GM12878 (cell line): ENCODE results near the gene ZNF618. TPM values are rescaled to one million over a fixed set of nuclear protein-coding genes. Genes with fewer than 3 reads are reported as not detected.

Experiments
- ATAC-seq: fragments of 200-7000 bp; cut with Tn5 transposase; 3 replicates; pipeline ENCODE4 v1.9.1; 2020; ENCODE audit warnings: mild to moderate bottlenecking, moderate library complexity
- BruUV-seq: library from RNA; stranded (reverse); fragments of 400-500 nt; replicated peaks from 2 replicates; lab custom pipeline; 2021; lab: Mats Ljungman, UMichigan
- CTCF ChIA-PET: fragments of 300-600 bp; sonication (Branson Sonifier 250); formaldehyde crosslinking; extraction: SDS; loops from one replicate; lab custom pipeline; 2021; ENCODE audit warnings: inconsistent platforms; lab: Yijun Ruan, JAX
- POLR2A ChIA-PET: fragments of 350-600 bp; formaldehyde crosslinking; extraction: SDS; loops from one replicate; lab custom pipeline; 2021; ENCODE audit warnings: inconsistent platforms; lab: Charles Lee
- RAD21 ChIA-PET: fragments of 300-600 bp; sonication (Branson Sonifier 250); formaldehyde crosslinking; loops from one replicate; lab custom pipeline; 2023; ENCODE audit warnings: antibody characterized with exemption; ENCODE audit not compliant: unreplicated experiment; lab: Charles Lee
- SMC1A ChIA-PET: fragments of 300-600 bp; sonication (Branson Sonifier 250); formaldehyde crosslinking; loops from one replicate; lab custom pipeline; 2023; ENCODE audit not compliant: unreplicated experiment, uncharacterized antibody; lab: Charles Lee
- DNase-seq: peaks from one replicate; pipeline ENCODE4 v3.0.0-alpha.2; 2011; ENCODE audit warnings: low read depth, low spot score
- FAIRE-seq: peaks from 3 replicates; lab custom pipeline; 2011; peaks lifted over from hg19 to GRCh38; lab: Jason Lieb, UNC
- H2AFZ ChIP-seq: 2 replicates; pipeline ENCODE4 v1.6.0; 2011; ENCODE audit warnings: low read depth, low read length, control low read depth; ENCODE audit not compliant: control insufficient read depth
- H3K27ac ChIP-seq: 2 replicates; pipeline ENCODE4 v1.5.1; 2011; ENCODE audit warnings: control low read depth; ENCODE audit not compliant: control insufficient read depth, insufficient read depth
- H3K27me3 ChIP-seq, 2 experiments: replicated peaks in 1 of 2; 2 replicates each; pipeline versions ENCODE4 v1.6.0 to v1.6.1; 2011; ENCODE audit warnings: low read length in 1 of 2; ENCODE audit not compliant: control insufficient read depth in 2 of 2, insufficient read depth in 2 of 2
- H3K36me3 ChIP-seq, 2 experiments: 2 replicates each; pipeline ENCODE4 v1.5.1; 2011; ENCODE audit warnings: low read length in 1 of 2; ENCODE audit not compliant: control insufficient read depth in 2 of 2, insufficient read depth in 2 of 2
- H3K4me1 ChIP-seq: 2 replicates; pipeline ENCODE4 v1.6.1; 2011; ENCODE audit warnings: mild to moderate bottlenecking, low read length, moderate library complexity, mixed read lengths; ENCODE audit not compliant: control insufficient read depth, insufficient read depth
- H3K4me2 ChIP-seq: 2 replicates; pipeline ENCODE4 v1.6.0; 2011; ENCODE audit warnings: control low read depth; ENCODE audit not compliant: control insufficient read depth, insufficient read depth
- H3K4me3 ChIP-seq: fragments of 200-600 bp; sonication (generic); 2 replicates; pipeline ENCODE4 v1.5.1; 2016
- H3K79me2 ChIP-seq: 2 replicates; pipeline ENCODE4 v1.6.0; 2011; ENCODE audit warnings: low read length; ENCODE audit not compliant: control insufficient read depth, insufficient read depth
- H3K9ac ChIP-seq: 2 replicates; pipeline ENCODE4 v1.8.0; 2011; ENCODE audit warnings: low read length, control low read depth, mixed read lengths; ENCODE audit not compliant: control insufficient read depth, insufficient read depth
- H3K9me3 ChIP-seq: replicated peaks from 3 replicates; pipeline ENCODE4 v1.5.1; 2011; ENCODE audit warnings: mild to moderate bottlenecking, low read length; ENCODE audit not compliant: control insufficient read depth, insufficient read depth
- H4K20me1 ChIP-seq: 2 replicates; pipeline ENCODE4 v1.6.0; 2011; ENCODE audit not compliant: control insufficient read depth, insufficient read depth
- BACH1 ChIP-seq: fragments of 450-650 bp; IDR thresholded peaks from 2 replicates; pipeline ENCODE4 v1.6.1; 2017; ENCODE audit warnings: mild to moderate bottlenecking, borderline replicate concordance
- BCL11A ChIP-seq: IDR thresholded peaks from 2 replicates; pipeline ENCODE4 v1.6.1; 2011; ENCODE audit warnings: low read depth, low read length
- ESRRA ChIP-seq: IDR thresholded peaks from 2 replicates; pipeline ENCODE4 v1.6.1; 2012; ENCODE audit warnings: mild to moderate bottlenecking, low read length, improper control_type of control experiment
- FOXK2 ChIP-seq: fragments of 450-650 bp; IDR thresholded peaks from 2 replicates; pipeline ENCODE4 v1.6.1; 2017; ENCODE audit warnings: mild to moderate bottlenecking, moderate library complexity
- FOXM1 ChIP-seq: IDR thresholded peaks from 2 replicates; pipeline ENCODE4 v1.6.1; 2012; ENCODE audit warnings: low read depth, mild to moderate bottlenecking, inconsistent platforms, low read length, moderate library complexity
- KAT2A ChIP-seq: conservative IDR thresholded peaks from 2 replicates; pipeline ENCODE4 v1.6.1; 2011; ENCODE audit warnings: low read depth, low read length; ENCODE audit not compliant: control insufficient read depth
- KDM1A ChIP-seq: fragments of 200-600 bp; sonication (generic); IDR thresholded peaks from 2 replicates; pipeline ENCODE4 v1.6.1; 2016; ENCODE audit warnings: borderline replicate concordance
- KLF5 ChIP-seq: fragments of 450-650 bp; IDR thresholded peaks from 2 replicates; pipeline ENCODE4 v1.6.1; 2014; ENCODE audit warnings: mild to moderate bottlenecking; ENCODE audit not compliant: partially characterized antibody
- NR2C1 ChIP-seq: fragments of 450-650 bp; IDR thresholded peaks from 2 replicates; pipeline ENCODE4 v1.6.1; 2017; ENCODE audit warnings: antibody characterized with exemption, mild to moderate bottlenecking, moderate library complexity
- RBBP5 ChIP-seq: fragments of 200-600 bp; sonication (generic); conservative IDR thresholded peaks from 2 replicates; pipeline ENCODE4 v1.6.1; 2016
- SIX5 ChIP-seq: IDR thresholded peaks from 2 replicates; pipeline ENCODE4 v1.6.1; 2011; ENCODE audit warnings: mild to moderate bottlenecking, low read depth, low read length, moderate library complexity; ENCODE audit not compliant: severe bottlenecking
- SKIL ChIP-seq: fragments of 450-650 bp; IDR thresholded peaks from 2 replicates; pipeline ENCODE4 v1.6.1; 2017; ENCODE audit warnings: mild to moderate bottlenecking, low read depth, inconsistent platforms; ENCODE audit not compliant: poor library complexity, severe bottlenecking
- SP1 ChIP-seq: IDR thresholded peaks from one replicate; pipeline ENCODE4 v1.6.1; 2011; ENCODE audit warnings: low read depth, low read length
- STAT3 ChIP-seq: IDR thresholded peaks from 2 replicates; pipeline ENCODE4 v1.6.1; 2011; ENCODE audit warnings: low read depth, low read length, improper control_type of control experiment
- TAF1 ChIP-seq: IDR thresholded peaks from 2 replicates; pipeline ENCODE4 v1.6.1; 2011; ENCODE audit warnings: mild to moderate bottlenecking, low read depth, low read length, borderline replicate concordance
- WGBS: methylation state at CpG from one replicate; pipeline ENCODE4 v1.1.6; 2016; ENCODE audit warnings: low lambda C conversion rate; ENCODE audit not compliant: insufficient replicate concordance, insufficient coverage; ENCODE audit errors: missing lambda C conversion rate; 5-methylcytosine and 5-hydroxymethylcytosine counted together
- in situ Hi-C: fragments of 300-500 bp; cut with MboI; formaldehyde crosslinking; loops from 9 replicates; pipeline ENCODE4 v1.14.3; 2018; ENCODE audit warnings: mixed read lengths
- intact Hi-C: fragments of 100-400 bp; cut with micrococcal nuclease; formaldehyde crosslinking; loops from one replicate; pipeline ENCODE4 v1.14.2; 2022; ENCODE audit not compliant: unreplicated experiment
- polyA plus RNA-seq, 11 experiments: library from polyadenylated mRNA; depleted of rRNA in 4 of 11; unstranded in 6 of 11; stranded (reverse) in 5 of 11; fragments of >200 nt; fragmentation: Nextera tagmentation in 4 of 11; fragmentation: Illumina TruSeq in 1 of 11; extraction: Ambion mirVana in 4 of 11; extraction: Trizol in 1 of 11; gene quantifications; 1 replicate in 1 of 11; 2 replicates in 10 of 11; pipeline versions ENCODE4 v1.2.1 to v1.2.3, GENCODE V29; 2011 to 2016; ENCODE audit warnings: inconsistent platforms in 2 of 11, missing spikeins in 2 of 11, low read depth in 1 of 11
- total RNA-seq, 4 experiments: library from RNA; depleted of rRNA in 3 of 4; stranded (reverse); fragments of >200 nt in 3 of 4; fragmentation: Illumina TruSeq in 1 of 4; extraction: Trizol in 1 of 4; gene quantifications; 2 replicates each; pipeline versions ENCODE4 v1.2.1 to v1.2.3, GENCODE V29; 2013 to 2021

The ZNF618 gene
- total and polyA plus RNA-seq, 10 of the 15 experiments (the other 5 are each of a cell fraction or from before 2014, with no cell fraction given), result 0.01 to 0.24 (median 0.06) TPM; not detected in 2

DNA sequence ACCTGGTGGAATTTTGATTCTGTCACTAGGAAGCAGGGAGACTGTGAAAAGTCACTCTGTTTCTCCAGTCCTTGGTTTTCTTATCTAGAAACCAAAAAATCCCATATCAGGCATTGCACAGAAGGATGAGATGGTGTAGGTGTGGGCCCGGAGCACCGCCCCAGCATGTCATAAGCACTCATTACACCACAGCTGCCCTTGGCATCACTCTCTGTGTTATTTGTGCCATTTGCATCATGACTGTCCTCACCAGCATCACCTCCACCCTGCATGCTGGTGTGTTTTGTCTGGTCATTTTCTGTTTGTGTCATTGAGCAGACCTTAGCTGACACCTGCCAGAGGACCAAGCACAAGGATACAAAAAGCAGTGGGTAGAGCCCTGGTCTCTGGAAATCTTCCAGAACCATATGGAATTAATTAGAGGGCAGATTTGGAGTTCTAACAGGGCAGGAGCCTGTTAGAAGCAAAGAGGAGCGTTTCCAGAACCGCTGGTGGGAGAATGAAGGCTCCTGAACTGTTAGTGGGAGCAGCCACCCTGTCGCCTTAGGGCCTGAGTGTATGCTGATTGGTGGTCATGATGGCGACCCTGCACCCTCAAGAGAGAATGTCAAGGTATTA is 102.7 kb downstream of the ZNF618 start:
- no peak overlapping the region for H3K9ac ChIP-seq
- peaks cover 0 to 3% of the 10 kb centered on the region in 2 experiments; a peak in 2 of 4 replicates for H3K27me3 ChIP-seq
- 2% methylated on average over 6 of the region's 6 CpGs for WGBS
- H2AFZ ChIP-seq, result no peak overlapping the region
- CTCF ChIA-PET, result no interaction called here
- no peak for TF ChIP-seq KAT2A
- no peak for TF ChIP-seq RBBP5
- no peak for TF ChIP-seq SIX5
- TF ChIP-seq KDM1A, result no peak
- no peak for TF ChIP-seq SKIL
- TF ChIP-seq TAF1, result no peak
- TF ChIP-seq BCL11A, result no peak
- no peak for TF ChIP-seq KLF5
- no peak for TF ChIP-seq BACH1
- TF ChIP-seq FOXK2, result no peak
- TF ChIP-seq STAT3, result no peak
- no peak for TF ChIP-seq NR2C1
- no peak for TF ChIP-seq FOXM1
- TF ChIP-seq SP1, result no peak
- TF ChIP-seq ESRRA, result no peak
- ATAC-seq (no peak), DNase-seq (no peak), FAIRE-seq (no peak)
- POLR2A ChIA-PET, result no interaction called here
- H3K36me3 ChIP-seq, result no peaks in the 10 kb centered on the region
- SMC1A ChIA-PET, result no interaction called here
- H4K20me1 ChIP-seq, result no peaks in the 10 kb centered on the region
- no peak overlapping the region for H3K27ac ChIP-seq
- no peaks in the 10 kb centered on the region for H3K9me3 ChIP-seq
- in situ Hi-C loops, result no loop called here
- H3K4me3 ChIP-seq, result no peak overlapping the region
- intact Hi-C loops, result no loop called here
- RAD21 ChIA-PET, result no interaction called here
- H3K4me2 ChIP-seq, result no peak overlapping the region
- BruUV-seq, result no TSS peak
- H3K4me1 ChIP-seq, result no peaks in the 10 kb centered on the region
- no peaks in the 10 kb centered on the region for H3K79me2 ChIP-seq
